Endothelial cell of umbilical vein (primary cell): ENCODE data around the gene LNPEP. TPM values are rescaled to one million over a fixed set of nuclear protein-coding genes. Genes with fewer than 3 reads are reported as not detected.

ENCODE experiments used
- BruUV-seq: library from RNA; stranded (reverse); fragments of 400-500 nt; replicated peaks from 2 replicates; lab custom pipeline; 2021; lab: Mats Ljungman, UMichigan
- CTCF ChIA-PET: fragments of 300-600, 350-600 bp; sonication (Branson Sonifier 250); formaldehyde crosslinking; loops from one replicate; lab custom pipeline; 2021; ENCODE audit warnings: antibody characterized with exemption, inconsistent platforms; lab: Charles Lee
- POLR2A ChIA-PET: fragments of 300-600, 350-600 bp; sonication (Branson Sonifier 250); formaldehyde crosslinking; loops from one replicate; lab custom pipeline; 2021; ENCODE audit warnings: antibody characterized with exemption, inconsistent platforms; lab: Charles Lee
- DNase-seq: peaks from one replicate; pipeline ENCODE4 v3.0.0-alpha.2; 2011; ENCODE audit warnings: low read depth, low spot score
- FAIRE-seq: peaks from 2 replicates; lab custom pipeline; 2011; peaks lifted over from hg19 to GRCh38; lab: Jason Lieb, UNC
- H2AFZ ChIP-seq: 2 replicates; pipeline ENCODE4 v1.6.0; 2012; ENCODE audit warnings: low read depth, low read length, control low read depth, inconsistent platforms
- H3K27ac ChIP-seq: 2 replicates; pipeline ENCODE4 v1.5.1; 2011; ENCODE audit warnings: low read depth, mild to moderate bottlenecking, control low read depth, low read length, moderate library complexity; ENCODE audit not compliant: insufficient read depth
- H3K27me3 ChIP-seq, 2 experiments: 2 replicates each; pipeline versions ENCODE4 v1.6.0 to v1.6.1; 2011; ENCODE audit warnings: low read length in 2 of 2, mixed read lengths in 1 of 2; ENCODE audit not compliant: control insufficient read depth in 2 of 2, insufficient read depth in 2 of 2
- H3K36me3 ChIP-seq, 2 experiments: 2 replicates in 1 of 2; 3 replicates in 1 of 2; pipeline ENCODE4 v1.5.1; 2011; ENCODE audit warnings: low read length in 2 of 2, mild to moderate bottlenecking in 1 of 2, moderate library complexity in 1 of 2; ENCODE audit not compliant: control insufficient read depth in 2 of 2, insufficient read depth in 2 of 2; ENCODE audit errors: extremely low read depth in 1 of 2
- H3K4me1 ChIP-seq: 3 replicates; pipeline ENCODE4 v1.5.1; 2011; ENCODE audit warnings: mild to moderate bottlenecking, low read length; ENCODE audit not compliant: control insufficient read depth, insufficient read depth; ENCODE audit errors: extremely low read depth
- H3K4me2 ChIP-seq: 2 replicates; pipeline ENCODE4 v1.6.1; 2011; ENCODE audit warnings: low read length, control low read depth, mixed read lengths; ENCODE audit not compliant: insufficient read depth
- H3K4me3 ChIP-seq, 3 experiments: fragments of 200-600 bp in 1 of 3; sonication (generic), shearing (Covaris generic) in 1 of 3; replicated peaks in 1 of 3; 2 replicates each; pipeline ENCODE4 v1.5.1; 2011 to 2016; ENCODE audit warnings: control low read depth in 3 of 3, low read length in 3 of 3, mild to moderate bottlenecking in 2 of 3, inconsistent platforms in 1 of 3, low read depth in 1 of 3, moderate library complexity in 1 of 3; ENCODE audit not compliant: insufficient read depth in 1 of 3
- H3K79me2 ChIP-seq: 2 replicates; pipeline ENCODE4 v1.6.0; 2012; ENCODE audit warnings: low read length, inconsistent platforms; ENCODE audit not compliant: control insufficient read depth, insufficient read depth
- H3K9ac ChIP-seq: replicated peaks from 2 replicates; pipeline ENCODE3; 2011; ENCODE audit warnings: low read length, control low read depth; ENCODE audit not compliant: insufficient read depth; ENCODE audit errors: extremely low read depth
- H3K9me1 ChIP-seq: replicated peaks from 3 replicates; pipeline ENCODE4 v1.6.0; 2011; ENCODE audit warnings: mild to moderate bottlenecking, low read length; ENCODE audit not compliant: control insufficient read depth, insufficient read depth; ENCODE audit errors: extremely low read depth
- H3K9me3 ChIP-seq: replicated peaks from 2 replicates; pipeline ENCODE4 v1.5.1; 2012; ENCODE audit warnings: low read length, inconsistent platforms; ENCODE audit not compliant: control insufficient read depth, insufficient read depth
- H4K20me1 ChIP-seq: replicated peaks from 2 replicates; pipeline ENCODE3; 2011; ENCODE audit warnings: mild to moderate bottlenecking, low read length; ENCODE audit not compliant: control insufficient read depth, insufficient read depth; ENCODE audit errors: extremely low read depth
- EZH2 ChIP-seq: IDR thresholded peaks from 2 replicates; pipeline ENCODE4 v1.6.1; 2012; ENCODE audit warnings: borderline replicate concordance, low read depth, mild to moderate bottlenecking, moderate library complexity, low read length, inconsistent platforms; ENCODE audit not compliant: severe bottlenecking
- FOS ChIP-seq: IDR thresholded peaks from 2 replicates; pipeline ENCODE4 v1.6.1; 2011; ENCODE audit warnings: mild to moderate bottlenecking, low read length, moderate library complexity, borderline replicate concordance; ENCODE audit not compliant: insufficient read depth
- GATA2 ChIP-seq: IDR thresholded peaks from 2 replicates; pipeline ENCODE4 v1.7.0; 2011; ENCODE audit warnings: low read depth, mild to moderate bottlenecking, moderate library complexity, mixed read lengths, low read length; ENCODE audit not compliant: insufficient read length, insufficient read depth
- JUN ChIP-seq: IDR thresholded peaks from 2 replicates; pipeline ENCODE4 v1.6.1; 2011; ENCODE audit warnings: borderline replicate concordance, low read depth; ENCODE audit not compliant: insufficient read length, insufficient read depth
- MYC ChIP-seq: IDR thresholded peaks from one replicate; pipeline ENCODE4 v1.6.1; 2011; ENCODE audit warnings: mild to moderate bottlenecking, low read depth, low read length
- POLR2A ChIP-seq: IDR thresholded peaks from 2 replicates; pipeline ENCODE4 v1.6.1; 2012; ENCODE audit warnings: low read depth, mild to moderate bottlenecking, control low read depth, low read length
- POLR2AphosphoS5 ChIP-seq: IDR thresholded peaks from 2 replicates; pipeline ENCODE4 v1.6.1; 2012; ENCODE audit warnings: low read depth, mild to moderate bottlenecking, control low read depth, low read length, moderate library complexity; ENCODE audit not compliant: insufficient read depth
- dilution Hi-C: fragments of 300-500 bp; cut with MboI; formaldehyde crosslinking; loops from one replicate; pipeline ENCODE4 v1.15.0; 2019; ENCODE audit warnings: low sequenced_read_pairs; ENCODE audit not compliant: extremely low pct_ligation_motif_present
- intact Hi-C: fragments of 100-400 bp; cut with micrococcal nuclease; formaldehyde crosslinking; loops from one replicate; pipeline ENCODE4 v1.10.0; 2022
- polyA plus RNA-seq, 4 experiments: library from polyadenylated mRNA; depleted of rRNA in 3 of 4; stranded (reverse) in 3 of 4; unstranded in 1 of 4; fragments of >200 nt; gene quantifications; 2 replicates each; pipeline versions ENCODE4 v1.2.1 to v1.2.3, GENCODE V29; 2011 to 2012; ENCODE audit warnings: missing spikeins in 1 of 4
- total RNA-seq: library from RNA; stranded (reverse); gene quantifications from 2 replicates; pipeline ENCODE4 v1.2.3, GENCODE V29; 2021
- TF ChIP-seq, protein P1 (sequence below): IDR thresholded peaks from 2 replicates; pipeline ENCODE4 v1.6.1; 2011; ENCODE audit not compliant: insufficient read depth, insufficient read length
- TF ChIP-seq, protein P2 (sequence below), 2 donors: IDR thresholded peaks; 1 replicate in 1 of 2; 2 replicates in 1 of 2; pipeline ENCODE4 v1.5.1; 2011; ENCODE audit warnings: low read length in 2 of 2, mild to moderate bottlenecking in 2 of 2, moderate library complexity in 2 of 2, control low read depth in 1 of 2, inconsistent platforms in 1 of 2, low read depth in 1 of 2; ENCODE audit not compliant: insufficient read depth in 1 of 2; ENCODE audit errors: extremely low read depth in 1 of 2

The LNPEP gene
- total and polyA plus RNA-seq, 2 donors (not counting 3 experiments of a cell fraction or from before 2014, with no cell fraction given) = 7.0 to 23.5 TPM

DNA sequence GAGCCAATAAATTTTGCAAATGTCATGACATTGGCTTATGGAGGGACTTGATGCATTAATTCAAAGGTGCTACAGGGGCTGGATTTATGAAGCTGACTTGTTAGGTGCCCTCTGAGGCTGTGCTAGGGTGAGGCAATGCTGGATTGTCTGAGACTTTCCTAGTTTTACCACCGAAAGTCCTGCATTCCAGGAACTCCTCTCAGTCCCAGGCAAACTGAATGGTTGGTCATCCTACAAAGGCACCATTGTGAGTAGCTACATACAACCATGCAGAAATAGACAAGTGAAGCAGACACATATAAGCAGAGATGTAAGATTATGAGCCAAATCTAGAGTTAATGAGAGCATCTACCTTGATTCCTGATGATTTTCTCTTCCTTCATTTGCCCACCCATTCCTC is 111.2 kb downstream of the LNPEP start:
- Histone ChIP-seq H3K9me1 (no peaks in the 10 kb centered on the region), H2AFZ (no peak overlapping the region), H3K9ac (no peak overlapping the region), H3K27ac (no peak overlapping the region), H3K27me3 (peaks cover 10 to 20% of the 10 kb centered on the region in 2 experiments), H3K4me3 (no peak overlapping the region), H3K4me2 (no peak overlapping the region), H3K79me2 (no peaks in the 10 kb centered on the region), H3K9me3 (no peaks in the 10 kb centered on the region), H3K36me3 (no peaks in the 10 kb centered on the region), H4K20me1 (no peaks in the 10 kb centered on the region), H3K4me1 (peaks cover 5% of the 10 kb centered on the region)
- TF ChIP-seq, protein P1, sequence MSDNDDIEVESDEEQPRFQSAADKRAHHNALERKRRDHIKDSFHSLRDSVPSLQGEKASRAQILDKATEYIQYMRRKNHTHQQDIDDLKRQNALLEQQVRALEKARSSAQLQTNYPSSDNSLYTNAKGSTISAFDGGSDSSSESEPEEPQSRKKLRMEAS = no peak
- TF ChIP-seq, protein P2, sequence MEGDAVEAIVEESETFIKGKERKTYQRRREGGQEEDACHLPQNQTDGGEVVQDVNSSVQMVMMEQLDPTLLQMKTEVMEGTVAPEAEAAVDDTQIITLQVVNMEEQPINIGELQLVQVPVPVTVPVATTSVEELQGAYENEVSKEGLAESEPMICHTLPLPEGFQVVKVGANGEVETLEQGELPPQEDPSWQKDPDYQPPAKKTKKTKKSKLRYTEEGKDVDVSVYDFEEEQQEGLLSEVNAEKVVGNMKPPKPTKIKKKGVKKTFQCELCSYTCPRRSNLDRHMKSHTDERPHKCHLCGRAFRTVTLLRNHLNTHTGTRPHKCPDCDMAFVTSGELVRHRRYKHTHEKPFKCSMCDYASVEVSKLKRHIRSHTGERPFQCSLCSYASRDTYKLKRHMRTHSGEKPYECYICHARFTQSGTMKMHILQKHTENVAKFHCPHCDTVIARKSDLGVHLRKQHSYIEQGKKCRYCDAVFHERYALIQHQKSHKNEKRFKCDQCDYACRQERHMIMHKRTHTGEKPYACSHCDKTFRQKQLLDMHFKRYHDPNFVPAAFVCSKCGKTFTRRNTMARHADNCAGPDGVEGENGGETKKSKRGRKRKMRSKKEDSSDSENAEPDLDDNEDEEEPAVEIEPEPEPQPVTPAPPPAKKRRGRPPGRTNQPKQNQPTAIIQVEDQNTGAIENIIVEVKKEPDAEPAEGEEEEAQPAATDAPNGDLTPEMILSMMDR (IDR thresholded peaks at IDR 0.05; ENCODE audit: extremely low read depth in 1 of 2, insufficient read depth in 1 of 2, low read depth in 1 of 2, low read length in 2 of 2) = no peak
- no peak for TF ChIP-seq POLR2A
- TF ChIP-seq POLR2AphosphoS5 = no peak
- no peak for TF ChIP-seq JUN
- TF ChIP-seq EZH2 = no peak
- no peak for TF ChIP-seq MYC
- no peak for TF ChIP-seq GATA2
- TF ChIP-seq FOS = no peak
- dilution Hi-C loops (no loop called here), intact Hi-C loops (no loop called here)
- ChIA-PET CTCF (interaction anchor here (0.9 to 1.5 kb wide), 3 partner anchors 95 to 178 kb away, joined by 3 to 5 read pairs (median 3); partner anchors contain the start of gene LIX1), POLR2A (no interaction called here)
- no TSS peak for BruUV-seq
- FAIRE-seq = no peak
- no peak for DNase-seq
